GM19372 (cell line): ENCODE measurements around the gene PKP4.

ENCODE experiments used
- ATAC-seq: cut with Tn5 transposase; IDR thresholded peaks from one replicate; pipeline ENCODE4 v1.9.1; 2021; ENCODE audit warnings: mild to moderate bottlenecking, low read depth, moderate library complexity; ENCODE audit not compliant: unreplicated experiment

Gene PKP4

GRCh38 chr2:158729873-158730620, 273.3 kb downstream of the PKP4 start:
- ATAC-seq = no peak

DNA sequence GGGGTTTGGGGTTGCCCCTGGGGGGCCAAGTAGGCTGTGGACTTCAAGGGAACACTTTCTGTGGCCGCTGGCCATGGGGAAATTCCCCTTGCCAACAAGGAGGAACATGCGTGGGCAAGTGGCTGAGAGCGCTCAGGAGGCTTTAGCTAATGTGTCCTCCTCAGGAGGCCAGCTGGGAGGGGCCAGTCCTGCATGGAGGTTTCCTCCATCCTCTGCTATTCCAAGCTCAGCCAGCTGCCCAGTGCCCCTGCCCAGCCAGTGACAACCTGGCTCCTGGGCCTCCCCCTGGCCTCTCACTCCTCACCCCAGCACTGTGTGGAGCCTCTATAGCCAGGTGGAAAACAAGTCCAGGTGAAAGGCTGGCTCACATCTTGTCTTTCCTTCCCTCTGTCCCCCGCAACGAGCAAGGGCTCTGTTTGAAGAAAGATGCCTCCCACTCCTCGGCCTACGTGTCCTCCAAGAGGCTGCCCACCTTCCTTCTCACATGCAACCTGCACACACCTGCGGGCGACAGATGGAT, 273.9 kb downstream of the PKP4 start:
- ATAC-seq = no peak

GRCh38 chr2:158731386-158731785, 274.6 kb downstream of the PKP4 start:
- ATAC-seq = no peak
